GM19351 (cell line): ENCODE measurements around the gene NDST1.
"Not testable (repeated sequence)": the region's sequence is repeated elsewhere in the genome, so short reads cannot be mapped to it uniquely, and the experiment has no call there.

Source experiments
- ATAC-seq: cut with Tn5 transposase; IDR thresholded peaks from one replicate; pipeline ENCODE4 v1.9.1; 2021; ENCODE audit warnings: mild to moderate bottlenecking, moderate library complexity; ENCODE audit not compliant: unreplicated experiment

The NDST1 gene

DNA sequence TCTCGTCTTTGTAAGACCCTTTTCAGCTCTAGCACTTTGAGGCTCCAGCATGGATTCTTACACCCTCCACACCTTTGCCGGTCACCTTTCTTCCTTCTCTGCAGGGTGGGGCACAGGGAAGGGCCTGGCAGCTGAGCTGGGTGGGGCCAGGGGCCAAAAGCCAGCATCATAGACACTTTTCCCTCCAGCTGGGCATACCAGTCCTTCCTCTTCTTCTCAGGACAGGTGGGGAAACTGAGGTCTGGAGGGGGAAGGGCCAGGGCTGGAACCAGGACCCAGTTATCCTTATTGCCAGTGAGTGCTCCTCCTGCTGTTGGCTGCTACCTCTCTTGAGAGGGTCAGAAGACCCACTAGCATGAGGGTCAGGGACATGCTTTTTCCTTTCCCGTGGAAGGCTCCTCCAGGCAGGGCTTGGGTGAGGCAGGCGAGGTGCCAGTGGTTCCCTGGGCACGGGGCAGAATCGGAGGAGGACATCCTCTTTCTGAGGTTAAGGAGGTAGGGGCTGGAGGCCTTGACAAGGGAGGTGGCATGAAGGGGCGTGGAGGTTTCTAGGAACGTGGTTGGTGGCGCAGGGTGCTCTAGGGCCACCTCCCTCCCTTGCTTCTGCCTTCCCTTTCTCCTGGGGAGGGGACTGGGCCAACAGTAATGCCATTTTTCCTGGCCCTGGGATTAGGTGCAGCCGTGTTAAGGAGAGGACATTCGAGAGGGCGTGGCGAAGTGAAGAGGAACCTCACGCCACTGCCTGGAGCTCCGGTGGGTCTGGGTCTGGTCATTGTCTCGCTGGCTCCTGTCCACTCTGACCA is at the start of gene NDST1:
NDST1 (plus strand) TSS at position 658 of the 803 bp plus-strand sequence. CDS start 13,124 bp downstream, outside the sequence.
- ATAC-seq, result no peak

DNA sequence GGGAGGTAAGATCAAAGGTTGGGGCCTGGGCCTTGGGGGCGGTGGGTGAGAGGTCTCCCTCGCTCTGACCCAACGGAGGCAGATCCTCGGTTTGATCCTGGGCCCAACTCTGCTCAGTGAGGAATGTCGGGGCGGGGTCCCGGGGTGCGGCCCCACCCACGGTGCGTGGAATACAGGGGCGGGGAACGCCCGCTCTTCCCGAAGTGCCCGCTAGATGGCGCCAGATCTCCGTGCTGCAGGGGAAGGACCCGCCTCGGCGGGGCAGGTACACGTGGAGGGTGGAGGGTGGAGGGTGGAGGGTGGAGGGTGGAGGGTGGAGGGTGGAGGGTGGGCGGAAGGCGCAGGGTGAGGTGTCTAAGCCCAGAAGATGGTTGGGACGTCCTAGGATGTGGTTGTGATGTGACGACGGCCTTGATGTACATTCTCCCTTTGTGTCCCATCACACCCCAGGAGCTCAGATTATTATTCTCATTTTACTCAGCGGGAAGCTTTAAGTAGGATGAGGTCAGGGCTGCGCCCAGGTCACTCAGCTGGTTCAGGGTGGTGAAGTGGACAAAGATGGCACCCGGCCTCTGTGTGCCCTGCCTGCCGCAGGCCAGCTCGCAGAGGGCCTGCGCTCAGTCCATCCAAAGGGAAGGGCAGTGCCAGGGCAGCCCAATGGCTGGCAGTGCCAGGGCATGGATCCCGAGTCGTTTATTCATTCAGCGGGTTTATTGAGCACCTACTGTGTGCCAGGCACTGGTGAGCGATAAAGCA is 49.0 kb upstream of the NDST1 start:
- ATAC-seq, result peak; percentile 73

DNA sequence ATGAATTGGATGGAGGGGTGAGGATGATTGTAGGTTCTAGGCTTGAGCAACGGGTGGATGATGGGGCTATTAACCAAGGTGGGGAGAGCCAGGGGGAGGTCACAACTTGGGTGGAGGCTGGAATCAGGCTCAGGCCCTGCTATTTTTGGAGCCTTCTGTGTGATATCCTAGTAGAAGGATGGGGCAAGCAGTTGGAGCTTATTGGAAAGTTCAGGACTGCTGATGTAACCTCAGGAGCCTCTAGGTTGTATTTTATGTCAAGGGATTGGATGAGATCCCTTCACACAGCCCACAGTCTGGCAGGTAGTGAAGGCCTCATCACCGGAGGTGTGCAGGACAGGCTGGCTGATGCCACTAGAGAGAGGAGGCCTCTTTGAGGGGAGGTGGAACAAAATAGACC is 47.1 kb upstream of the NDST1 start:
- ATAC-seq, result no peak

DNA sequence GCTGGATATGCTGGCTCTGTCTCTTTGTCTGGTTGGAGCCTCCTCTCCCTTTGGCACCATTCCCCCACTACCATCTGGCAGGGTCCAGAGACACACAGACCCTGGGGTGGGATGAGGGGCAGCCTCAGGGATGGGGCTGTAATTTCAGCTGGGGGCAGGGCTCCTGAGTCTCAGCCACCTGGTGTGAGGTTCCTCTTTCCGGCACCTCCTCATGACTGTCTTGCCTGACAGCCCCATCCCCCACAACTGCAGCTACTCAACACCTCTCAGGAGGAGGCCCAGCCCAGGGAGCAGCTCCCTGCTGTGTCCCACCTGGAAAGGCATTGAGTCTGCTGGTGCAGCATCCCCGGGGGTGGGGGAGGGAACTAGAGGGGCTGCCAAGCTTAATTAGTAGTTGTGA is 46.7 kb upstream of the NDST1 start:
- ATAC-seq, result peak; percentile 82

DNA sequence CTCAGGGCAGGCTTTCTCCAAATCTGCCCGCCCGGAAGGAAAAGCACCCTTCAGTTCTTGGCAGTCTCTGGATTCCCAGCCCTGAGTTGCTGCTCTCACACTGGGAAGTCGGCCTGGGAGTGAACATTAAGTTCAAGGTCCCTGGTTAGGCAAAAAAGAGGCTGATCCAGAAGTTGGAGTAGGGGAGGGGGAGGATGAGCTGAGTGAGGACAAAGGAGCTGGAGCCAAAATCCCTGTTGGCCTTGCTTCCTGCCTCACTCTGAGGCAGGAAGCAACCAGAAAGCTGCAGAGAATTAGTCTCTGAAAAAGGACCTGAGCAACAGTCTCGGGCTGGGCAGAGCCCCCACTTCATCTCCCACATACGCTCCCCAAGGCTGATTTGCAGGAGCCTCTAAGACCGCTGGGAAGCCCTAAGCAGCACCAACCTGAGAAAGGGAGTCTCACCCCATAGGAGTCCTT is 43.3 kb upstream of the NDST1 start:
- ATAC-seq, result no peak

DNA sequence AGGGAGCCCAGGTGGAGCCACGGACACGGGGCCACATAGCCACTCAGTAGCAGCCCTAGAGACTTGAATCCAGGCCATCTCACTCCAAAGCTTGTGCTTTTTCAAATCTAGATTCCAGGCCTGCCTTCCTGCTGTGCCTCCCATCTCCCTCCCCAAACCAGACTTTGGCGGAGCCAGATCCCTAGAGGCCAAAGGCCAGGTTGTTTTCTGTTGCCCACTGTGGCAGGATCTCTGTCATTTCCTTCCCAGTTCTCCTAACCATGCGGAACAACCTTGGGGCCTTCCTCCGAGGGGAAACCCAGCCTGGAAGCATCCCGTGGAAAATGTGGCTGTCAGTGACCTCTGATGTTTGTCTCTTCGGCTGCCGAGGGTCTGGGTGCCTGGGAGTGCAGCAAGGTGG is 42.0 kb upstream of the NDST1 start:
- ATAC-seq, result no peak

DNA sequence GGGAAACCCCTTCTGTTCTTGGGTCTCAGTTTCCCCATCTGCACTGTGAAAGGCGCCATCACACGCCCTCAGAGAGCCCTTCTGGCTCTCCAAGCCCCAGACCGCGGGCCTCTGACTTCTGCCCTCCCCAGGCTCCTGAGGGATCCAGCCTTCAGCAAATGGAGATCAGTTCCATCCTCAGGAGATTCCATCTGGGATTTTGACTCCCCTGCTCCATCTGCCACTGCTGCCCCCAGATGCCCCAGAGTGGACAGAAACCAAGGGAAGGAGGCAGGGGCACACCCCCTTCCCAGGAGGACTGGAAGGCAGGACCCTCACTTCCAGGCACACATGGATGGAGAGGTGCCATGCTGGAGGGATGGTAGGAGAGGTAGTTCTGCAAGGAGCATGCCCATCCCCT is 39.7 kb upstream of the NDST1 start:
- no peak for ATAC-seq

DNA sequence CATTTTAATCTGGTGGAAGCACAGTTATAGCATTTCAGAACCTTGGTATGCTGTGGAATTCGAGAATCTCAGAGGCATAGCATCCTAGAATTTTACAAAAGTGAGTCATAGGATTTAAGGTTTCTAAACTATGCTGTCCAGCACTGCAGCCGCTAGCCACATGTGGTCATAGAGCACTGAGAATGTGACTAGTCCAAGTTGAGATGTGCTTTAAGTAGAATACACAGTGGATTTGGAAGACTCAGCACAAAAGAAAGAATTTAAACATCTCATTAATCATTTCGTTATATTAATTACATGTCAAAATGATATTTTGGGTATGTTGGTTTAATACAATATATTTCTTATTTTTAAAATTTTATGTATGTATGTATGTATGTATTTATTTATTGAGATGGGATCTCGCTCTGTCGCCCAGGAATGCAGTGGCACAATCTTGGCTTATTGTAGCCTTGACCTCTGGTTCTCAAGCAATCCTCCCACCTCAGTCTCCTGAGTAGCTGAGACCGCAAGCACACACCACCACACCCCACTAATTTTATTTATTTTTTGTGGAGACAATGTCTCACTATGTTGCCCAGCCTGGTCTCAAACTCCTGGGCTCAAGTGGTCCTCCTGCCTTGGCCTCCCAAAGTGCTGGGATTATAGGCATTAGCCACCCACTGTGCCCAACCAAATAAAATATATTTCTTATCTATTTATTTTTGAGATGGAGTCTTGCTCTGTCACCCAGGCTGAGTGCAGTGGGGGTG is 38.0 kb upstream of the NDST1 start:
- no peak for ATAC-seq

DNA sequence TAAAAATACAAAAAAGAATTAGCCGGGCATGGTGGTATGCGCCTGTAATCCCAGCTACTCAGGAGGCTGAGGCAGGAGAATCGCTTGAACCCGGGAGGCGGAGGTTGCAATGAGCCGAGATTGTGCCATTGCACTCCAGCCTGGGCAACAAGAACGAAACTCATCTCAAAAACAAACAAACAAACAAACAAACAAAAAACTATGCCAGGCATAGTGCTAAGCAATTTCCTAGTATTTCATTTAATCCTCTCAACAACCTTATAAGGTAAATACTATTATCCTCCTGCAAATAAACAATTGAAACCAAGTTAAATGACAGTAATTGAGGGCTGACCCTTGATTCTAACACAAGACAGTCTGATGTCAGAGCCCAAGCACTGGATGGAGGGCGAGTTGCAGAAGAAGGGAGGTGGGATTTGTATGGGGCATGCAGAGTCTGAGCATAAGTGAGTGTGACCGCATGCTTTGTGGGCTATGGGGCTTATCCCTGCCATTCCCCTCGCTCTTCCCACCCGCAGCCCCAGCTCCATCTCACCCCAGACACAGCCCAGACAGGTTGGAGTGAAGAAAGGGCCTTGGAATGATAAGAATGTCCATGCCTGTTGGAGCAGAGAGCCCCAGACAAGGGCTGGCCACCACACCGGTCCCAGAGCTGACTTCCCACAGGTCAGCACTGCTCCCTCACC is 34.1 kb upstream of the NDST1 start:
- ATAC-seq, result no peak

DNA sequence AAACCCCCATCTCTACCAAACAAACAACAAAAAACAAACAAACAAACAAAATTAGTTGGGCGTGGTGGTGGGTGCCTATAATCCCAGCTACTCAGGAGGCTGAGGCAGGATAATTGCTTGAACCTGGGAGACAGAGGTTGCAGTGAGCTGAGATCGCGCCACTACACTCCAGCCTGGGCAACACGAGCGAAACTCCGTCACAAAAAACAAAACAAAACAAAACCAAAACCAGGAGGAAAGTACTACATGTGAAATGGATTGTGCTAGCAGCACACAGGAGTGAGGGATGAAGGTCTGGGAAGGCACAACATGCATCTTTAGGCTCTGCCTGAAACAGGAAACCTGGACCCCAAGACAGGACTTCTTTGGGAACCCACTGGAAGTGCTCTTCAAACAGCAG is 31.4 kb upstream of the NDST1 start:
- ATAC-seq, result not testable (repeated sequence)

DNA sequence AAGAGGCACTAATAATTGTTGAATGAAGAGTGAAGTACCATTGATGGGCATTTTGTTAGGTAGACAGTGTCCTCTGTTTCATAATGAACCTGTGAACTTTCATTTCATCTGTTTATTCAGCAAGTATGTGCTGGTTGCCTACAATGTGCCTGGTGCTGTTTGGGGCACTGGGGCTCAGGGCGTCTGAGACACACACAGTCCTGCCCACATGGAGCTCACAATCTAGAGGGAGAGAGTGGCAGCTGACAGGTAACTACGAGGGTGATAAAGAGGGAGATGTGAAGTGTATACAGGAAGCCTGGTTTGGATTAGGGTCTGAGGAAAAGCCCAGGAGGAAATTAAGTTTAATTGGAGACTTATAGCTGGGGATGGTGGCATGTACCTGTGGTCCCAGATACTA is 28.5 kb upstream of the NDST1 start:
- no peak for ATAC-seq

DNA sequence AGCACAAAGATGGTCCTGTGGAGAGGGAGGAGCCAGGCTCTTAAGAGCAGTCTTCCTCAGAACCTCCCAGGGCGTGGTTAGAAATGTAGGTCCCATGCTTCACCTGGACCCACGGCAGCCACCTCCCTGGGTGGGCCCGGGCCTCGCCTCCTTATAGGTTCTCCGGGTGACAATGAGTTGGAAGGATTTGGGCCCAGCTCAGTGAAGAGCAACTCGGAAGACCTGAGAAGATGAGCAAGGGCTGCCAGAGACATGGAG is 26.3 kb upstream of the NDST1 start:
- no peak for ATAC-seq

DNA sequence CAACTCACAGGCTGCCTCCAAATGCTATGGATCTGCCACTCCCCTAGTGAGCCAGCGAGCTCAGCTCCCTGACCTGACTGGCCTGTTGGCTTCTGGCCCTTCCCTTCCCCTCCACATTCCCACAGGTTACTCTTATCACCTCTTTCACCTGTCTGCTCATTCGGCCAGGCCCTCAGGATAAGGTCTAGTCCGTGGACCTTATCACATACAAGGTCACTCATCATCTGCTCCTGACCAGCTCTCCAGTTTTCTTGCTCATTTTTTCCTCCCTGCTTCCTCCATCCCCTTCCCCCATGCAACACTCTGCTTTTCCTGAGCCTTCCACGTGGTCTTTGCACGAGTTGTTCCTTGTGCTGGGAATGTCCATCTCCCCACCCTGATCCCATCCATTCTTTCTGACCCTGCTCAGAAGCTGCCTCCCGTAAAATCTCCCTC is 25.9 kb upstream of the NDST1 start:
- no peak for ATAC-seq

DNA sequence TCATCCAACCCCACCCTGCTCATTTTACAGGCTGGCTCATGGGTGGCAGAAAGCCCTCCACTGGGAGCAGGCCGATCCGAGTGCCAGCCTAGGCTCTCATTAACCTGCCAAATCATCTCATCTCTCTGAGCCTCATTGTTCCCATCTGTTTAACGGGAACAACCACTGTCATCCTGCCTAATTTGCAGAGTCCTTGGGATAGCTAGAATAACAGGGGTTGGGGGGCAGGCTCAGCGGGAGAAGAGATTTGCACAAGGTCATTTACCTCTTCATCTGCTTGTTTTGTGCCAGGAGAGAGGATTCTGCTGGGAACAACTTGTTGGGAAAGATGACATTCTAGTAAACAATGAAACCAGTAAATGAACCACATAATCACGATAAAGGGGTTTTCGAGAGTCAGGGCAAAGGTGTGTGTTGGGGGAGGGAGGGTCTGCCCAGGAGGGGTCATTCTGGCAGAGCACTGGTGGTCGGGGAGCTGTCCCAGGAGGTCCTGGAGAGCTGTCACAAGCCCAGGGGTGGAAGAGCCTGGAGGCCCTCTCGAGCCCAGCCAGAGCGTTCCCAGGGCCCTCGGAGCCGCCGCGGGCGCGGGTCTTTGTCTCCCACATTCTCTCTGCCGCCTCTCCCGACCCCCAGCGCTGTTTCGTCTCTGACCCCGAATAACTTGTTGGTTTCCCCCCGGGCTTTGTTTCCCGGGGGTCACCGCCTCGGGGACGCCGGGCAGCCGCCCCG is 22.8 kb upstream of the NDST1 start:
- no peak for ATAC-seq

DNA sequence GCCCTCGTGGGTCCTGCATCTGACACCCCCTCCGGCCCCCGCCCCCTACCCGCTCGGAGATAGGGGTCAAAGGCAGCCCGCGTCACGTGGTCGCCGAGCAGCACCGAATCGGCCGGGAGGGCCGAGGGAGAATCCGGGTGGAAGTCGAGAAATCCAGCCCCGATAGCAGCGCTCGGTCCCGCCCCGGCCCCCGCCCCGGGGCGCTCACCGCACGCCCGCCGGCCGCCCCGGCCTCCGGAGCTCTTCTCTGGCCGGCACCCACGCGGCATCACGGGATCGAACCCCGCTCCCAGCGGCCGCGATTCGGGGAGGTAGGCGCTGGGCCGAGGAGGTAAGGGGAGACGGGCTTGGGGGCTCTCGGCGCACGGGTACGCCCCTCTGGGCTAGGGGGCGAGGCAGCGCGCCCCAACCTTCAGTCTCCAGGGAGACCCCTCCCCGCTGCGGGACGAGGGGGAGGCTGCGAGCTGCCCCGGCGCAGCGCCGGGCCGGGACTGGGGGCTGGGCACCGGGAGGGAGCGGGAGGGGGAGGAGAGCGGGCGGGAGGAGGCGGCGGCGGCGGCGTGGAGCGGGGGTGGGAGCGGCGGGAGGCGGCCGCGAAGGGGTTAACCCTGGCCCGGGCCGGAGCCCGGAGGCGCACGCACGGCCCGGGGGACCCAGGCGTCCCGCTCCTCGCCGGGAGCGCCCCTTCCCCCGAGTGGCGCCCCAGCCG is 22.1 kb upstream of the NDST1 start:
- no peak for ATAC-seq

DNA sequence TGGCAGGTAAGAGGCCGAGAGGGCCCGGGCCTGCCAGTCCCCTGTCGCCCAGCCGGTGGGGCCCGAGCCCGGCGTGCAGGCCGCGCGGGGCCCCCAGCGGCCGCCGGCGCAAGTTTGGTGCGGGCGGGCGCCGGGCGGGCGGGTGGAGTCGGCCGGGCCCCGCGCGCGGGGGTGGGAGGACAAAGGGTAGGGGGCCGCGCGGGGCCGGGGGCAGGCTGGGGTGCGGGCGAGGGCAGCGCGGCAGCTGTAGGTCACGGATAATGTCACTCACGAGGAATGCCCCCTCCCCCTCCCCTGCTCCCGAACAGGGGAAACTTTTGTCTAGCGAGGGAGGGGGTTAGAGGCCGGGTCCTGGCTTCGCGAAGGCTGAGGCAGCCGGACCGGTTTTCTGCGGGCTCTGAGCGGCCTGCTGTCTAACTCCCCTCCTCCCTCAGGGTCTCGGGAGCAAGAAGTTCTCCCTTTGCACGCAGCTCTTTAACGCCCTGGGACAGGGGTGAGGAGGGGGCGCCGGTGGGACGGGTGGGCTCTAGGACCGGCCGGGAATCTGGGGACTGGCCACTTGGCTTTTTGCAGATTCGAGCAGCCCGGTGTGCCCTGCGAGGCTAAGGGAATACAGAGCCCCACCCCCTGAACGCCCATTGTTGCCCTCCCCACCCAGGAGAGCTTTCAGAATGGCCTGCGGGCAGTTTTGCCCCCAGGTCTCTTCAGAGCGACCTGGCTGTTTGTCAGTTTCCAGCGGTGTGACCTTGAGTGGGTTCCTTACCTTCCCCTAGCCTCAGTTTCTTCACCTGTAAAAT is 21.3 kb upstream of the NDST1 start:
- no peak for ATAC-seq

DNA sequence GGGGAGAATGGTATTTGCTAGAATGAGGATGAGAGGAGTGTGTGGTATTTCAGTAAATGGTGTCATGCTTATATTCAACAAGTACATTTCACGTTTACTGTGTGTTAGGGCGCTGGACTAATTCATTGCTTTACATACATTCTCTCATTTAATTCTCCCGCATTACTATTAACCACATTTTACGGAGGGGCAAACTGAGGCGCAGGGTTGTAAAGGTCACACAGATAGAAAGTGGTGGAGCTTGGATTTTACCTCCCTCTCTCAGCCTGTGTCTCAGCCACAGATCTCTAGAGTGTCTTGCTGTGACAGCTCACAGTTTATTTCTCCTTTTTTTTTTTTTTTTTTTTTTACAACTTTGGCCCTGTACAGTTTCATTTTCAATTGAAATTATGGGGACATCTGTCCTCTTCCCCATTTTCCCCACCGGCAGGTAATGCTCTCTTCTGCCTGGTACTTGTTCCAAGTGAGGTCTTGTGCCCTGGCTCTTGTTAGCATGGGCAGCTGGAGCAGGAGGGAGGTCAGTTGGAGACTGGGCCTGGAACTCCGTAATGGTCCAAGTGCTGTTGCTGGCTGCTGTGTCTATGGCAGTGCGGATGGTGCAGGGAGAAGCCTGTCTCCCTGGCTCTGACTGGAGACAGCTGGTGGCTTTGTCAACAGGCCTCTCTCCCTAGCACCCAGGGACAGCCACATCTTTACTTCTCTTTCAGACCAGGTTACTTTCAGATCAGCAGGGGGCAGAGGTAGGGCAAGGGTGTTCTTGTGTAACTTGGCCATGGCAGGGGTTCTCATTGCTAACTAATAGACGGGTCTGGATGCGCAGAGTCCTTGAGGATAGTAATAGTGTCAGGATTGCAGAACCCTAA is 20.5 kb upstream of the NDST1 start:
- ATAC-seq, result no peak
